Ishikawa (cell line): ENCODE data around the gene SLC30A3.

Source experiments
- EP300 ChIP-seq: IDR thresholded peaks from 2 replicates; pipeline ENCODE4 v1.6.1; 2012; ENCODE audit warnings: borderline replicate concordance
- TAF1 ChIP-seq: IDR thresholded peaks from 2 replicates; pipeline ENCODE4 v1.6.1; 2012; ENCODE audit warnings: low read depth, mild to moderate bottlenecking

DNA sequence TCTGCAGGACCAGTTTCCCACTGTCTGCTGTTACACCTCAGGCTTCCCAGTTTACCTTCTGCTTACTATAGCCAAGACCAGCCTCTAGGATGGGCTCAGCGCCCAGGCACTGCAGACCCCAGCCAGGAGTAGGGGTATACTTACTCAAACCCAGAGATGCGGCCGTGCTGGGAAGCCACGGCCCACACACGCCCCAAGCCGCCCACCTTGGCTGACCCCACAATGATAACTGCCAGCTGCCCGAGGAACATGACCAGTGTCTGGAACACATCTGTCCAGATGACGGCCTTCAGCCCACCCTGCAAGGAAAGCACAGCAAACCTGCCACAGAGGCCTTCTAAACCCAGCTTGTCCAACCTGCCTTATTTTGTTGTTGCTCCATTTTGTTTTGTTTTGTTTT, 57.6 kb downstream of the SLC30A3 start:
- no peak for TF ChIP-seq EP300
- TF ChIP-seq TAF1: no peak
